ENCODE measurements around the gene BICRAL. TPM values are rescaled to one million over a fixed set of nuclear protein-coding genes. Genes with fewer than 3 reads are reported as not detected.
"Not testable (repeated sequence)": the region's sequence is repeated elsewhere in the genome, so short reads cannot be mapped to it uniquely, and the experiment has no call there.

The BICRAL gene
- total RNA-seq, 1 experiment from 2014 or later = 7.5 TPM

- no peak for DNase-seq (ENCODE audit: low read depth)
Measured at GRCh38 chr6:42896178-42896719, 114.4 kb downstream of the BICRAL start.

DNA sequence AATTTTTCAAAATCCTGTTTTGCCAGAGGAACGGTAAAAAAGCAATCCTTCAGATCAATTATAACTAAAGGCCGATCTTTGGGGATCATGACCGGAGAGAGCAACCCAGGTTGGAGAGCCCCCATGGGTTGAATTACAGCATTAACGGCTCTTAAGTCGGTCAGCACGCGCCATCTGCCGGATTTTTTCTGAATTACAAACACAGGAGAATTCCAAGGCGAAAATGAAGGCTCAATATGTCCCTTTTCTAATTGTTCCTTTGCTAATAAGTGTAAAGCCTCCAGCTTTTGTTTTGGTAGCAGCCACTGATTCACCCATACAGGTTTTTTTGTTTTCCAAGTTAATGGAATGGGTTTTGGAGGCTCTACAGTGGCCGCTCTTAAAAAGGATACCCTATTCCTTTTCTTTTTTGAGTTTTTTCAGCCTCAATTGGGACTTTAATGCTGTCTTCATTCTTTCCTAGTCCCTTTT lies 117.1 kb downstream of the BICRAL start:
- peak; percentile 68 for DNase-seq (ENCODE audit: low read depth)

DNA sequence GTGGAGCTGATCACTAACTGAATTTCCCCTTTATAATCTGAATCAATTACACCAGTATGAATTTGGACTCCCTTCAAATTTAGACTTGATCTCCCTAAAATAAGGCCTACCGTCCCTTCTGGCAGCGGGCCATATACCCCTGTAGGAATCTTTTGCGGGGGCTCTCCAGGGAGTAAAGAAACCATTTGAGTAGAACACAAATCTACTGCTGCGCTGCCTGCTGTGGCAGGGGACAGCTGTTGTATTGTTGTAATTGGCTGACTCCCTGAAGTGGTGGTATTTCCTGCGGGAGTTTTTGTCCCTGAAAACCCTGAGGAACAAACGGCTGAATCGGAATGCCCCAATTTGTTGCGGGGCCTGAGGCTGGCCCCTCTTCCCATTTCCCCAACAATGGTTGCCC lies 118.0 kb downstream of the BICRAL start:
- DNase-seq (ENCODE audit: low read depth) = no peak

GRCh38 chr6:42901538-42901957 lies 119.7 kb downstream of the BICRAL start:
- DNase-seq (ENCODE audit: low read depth) = peak; percentile 88

DNA sequence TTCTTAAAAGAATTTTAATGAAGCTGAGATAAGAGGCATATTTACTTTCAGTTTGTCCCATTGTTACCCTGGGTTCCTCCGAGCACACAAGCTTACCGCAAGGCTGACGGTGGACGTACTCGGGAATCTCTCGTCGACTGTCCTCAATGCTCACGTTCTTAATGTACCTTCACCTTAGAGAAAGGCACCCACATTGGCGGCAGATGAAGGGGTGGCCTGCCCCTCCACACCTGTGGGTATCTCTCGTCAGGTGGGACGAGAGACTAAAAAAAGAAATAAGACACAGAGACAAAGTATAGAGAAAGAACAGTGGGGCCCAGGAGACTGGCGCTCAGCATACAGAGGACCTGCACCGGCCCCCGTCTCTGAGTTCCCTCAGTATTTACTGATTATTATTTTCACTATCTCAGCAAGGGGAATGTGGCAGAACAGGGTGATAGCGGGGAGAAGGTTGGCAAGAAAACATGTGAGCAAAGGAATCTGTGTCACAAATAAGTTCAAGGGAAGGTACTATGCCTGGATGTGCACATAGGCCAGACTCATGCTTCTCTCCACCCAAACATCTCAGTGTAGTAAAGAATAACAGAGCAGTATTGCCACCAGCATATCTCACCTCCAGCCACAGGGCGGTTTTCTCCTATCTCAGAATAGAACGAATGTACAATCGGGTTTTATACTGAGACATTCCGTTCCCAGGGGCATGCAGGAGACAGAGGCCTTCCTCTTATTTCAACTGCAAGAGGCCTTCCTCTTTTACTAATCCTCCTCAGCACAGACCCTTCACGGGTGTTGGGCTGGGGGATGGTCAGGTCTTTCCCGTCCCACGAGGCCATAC lies 120.8 kb downstream of the BICRAL start:
- DNase-seq (ENCODE audit: low read depth) = not testable (repeated sequence)

DNA sequence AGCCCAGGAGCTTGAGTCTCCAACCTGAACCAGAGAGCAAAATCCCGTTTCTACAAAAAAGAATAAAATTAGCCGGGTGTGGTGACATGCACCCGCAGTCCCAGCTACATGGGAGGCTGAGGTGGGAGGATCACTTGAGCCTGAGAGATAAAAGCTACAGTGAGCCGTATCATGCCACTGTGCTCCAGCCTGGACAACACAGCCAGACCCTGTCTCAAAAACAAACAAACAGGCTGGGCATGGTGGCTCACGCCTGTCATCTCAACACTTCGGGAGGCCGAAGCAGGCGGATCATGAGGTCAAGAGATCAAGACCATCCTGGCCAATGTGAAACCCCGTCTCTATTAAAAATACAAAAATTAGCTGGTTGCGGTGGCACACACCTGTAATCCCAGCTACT lies 122.6 kb downstream of the BICRAL start:
- no peak for DNase-seq (ENCODE audit: low read depth)

DNA sequence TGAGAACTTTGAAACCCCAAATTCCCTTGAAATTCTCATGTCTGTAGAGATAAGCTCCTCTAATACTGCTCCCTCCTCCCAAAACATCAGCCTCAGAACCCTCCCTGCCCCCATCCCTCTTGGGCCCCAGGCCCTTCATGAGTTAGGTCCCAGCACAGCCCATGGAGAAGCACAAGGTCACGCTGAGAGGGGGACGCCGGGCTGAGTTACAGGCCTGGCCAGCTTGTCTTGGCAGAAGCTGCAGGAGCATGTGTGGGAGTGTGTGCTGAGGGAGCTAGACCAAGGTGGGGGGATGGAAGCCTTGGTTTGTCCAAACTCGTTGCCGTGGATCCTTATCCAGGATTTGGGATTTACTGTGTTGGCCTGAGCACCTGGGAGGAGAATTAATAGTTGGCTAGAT lies 125.5 kb downstream of the BICRAL start:
- no peak for DNase-seq (ENCODE audit: low read depth)

- no peak for DNase-seq (ENCODE audit: low read depth)
Measured at GRCh38 chr6:42909835-42910234, 128.0 kb downstream of the BICRAL start.

- DNase-seq (ENCODE audit: low read depth) = no peak
Measured at GRCh38 chr6:42911171-42912021, 129.5 kb downstream of the BICRAL start.

GRCh38 chr6:42914546-42914945 lies 132.7 kb downstream of the BICRAL start:
- no peak for DNase-seq (ENCODE audit: low read depth)

- no peak for DNase-seq (ENCODE audit: low read depth)
Measured at GRCh38 chr6:42915732-42916131, 133.9 kb downstream of the BICRAL start, which contains the start of gene PTCRA. TSS of gene PTCRA (plus strand) at chr6:42916053. CDS start at chr6:42916070, 17 bp downstream.

- no peak for DNase-seq (ENCODE audit: low read depth)
Measured at GRCh38 chr6:42916288-42916687, 134.4 kb downstream of the BICRAL start.

Other genes starting within 250 kb of the BICRAL start
- 13.2 and 24.3 TPM in 2 replicates for gene UBR2, start 218.0 kb upstream of the BICRAL start, total RNA-seq (2014; rRNA removed; shearing (Covaris generic))
- gene PRPH2, start 59.5 kb upstream of the BICRAL start, total RNA-seq (2014; rRNA removed; shearing (Covaris generic)) = not detected in 2 replicates
- 46.2 and 62.8 TPM in 2 replicates for gene TBCC, start 35.9 kb upstream of the BICRAL start, total RNA-seq (2014; rRNA removed; shearing (Covaris generic))
- 174 and 187 TPM in 2 replicates for gene RPL7L1, start 97.6 kb downstream of the BICRAL start, total RNA-seq (2014; rRNA removed; shearing (Covaris generic))
- gene PTCRA, start 134.0 kb downstream of the BICRAL start, total RNA-seq (2014; rRNA removed; shearing (Covaris generic)) = not detected in 2 replicates
- 58.0 and 78.3 TPM in 2 replicates for gene CNPY3, start 147.4 kb downstream of the BICRAL start, total RNA-seq (2014; rRNA removed; shearing (Covaris generic))
- gene GNMT, start 178.7 kb downstream of the BICRAL start, total RNA-seq (2014; rRNA removed; shearing (Covaris generic)) = 0.54 TPM in 1 of 2 replicates, not detected in the other
- 13.8 and 14.2 TPM in 2 replicates for gene PEX6, start 197.1 kb downstream of the BICRAL start, total RNA-seq (2014; rRNA removed; shearing (Covaris generic))
- gene PPP2R5D, start 202.5 kb downstream of the BICRAL start, total RNA-seq (2014; rRNA removed; shearing (Covaris generic)) = 66.6 and 94.2 TPM in 2 replicates
- gene MEA1, start 231.9 kb downstream of the BICRAL start, total RNA-seq (2014; rRNA removed; shearing (Covaris generic)) = 172 and 224 TPM in 2 replicates
- gene KLHDC3, start 232.2 kb downstream of the BICRAL start, total RNA-seq (2014; rRNA removed; shearing (Covaris generic)) = 101 and 118 TPM in 2 replicates
- gene RRP36, start 239.6 kb downstream of the BICRAL start, total RNA-seq (2014; rRNA removed; shearing (Covaris generic)) = 153 and 195 TPM in 2 replicates